HCT116 (cell line): ENCODE data around the gene F13A1. TPM values are rescaled to one million over a fixed set of nuclear protein-coding genes. Genes with fewer than 3 reads are reported as not detected.

Experiments
- ATAC-seq: fragments of 200-7000 bp; cut with Tn5 transposase; 2 replicates; pipeline ENCODE4 v1.9.1; 2020; ENCODE audit warnings: mild to moderate bottlenecking, moderate library complexity
- BruUV-seq: library from RNA; stranded (reverse); fragments of 400-500 nt; replicated peaks from 2 replicates; lab custom pipeline; 2021; lab: Mats Ljungman, UMichigan
- CTCF ChIA-PET: fragments of 300-600 bp; sonication (Branson Sonifier 250); formaldehyde crosslinking; loops from one replicate; lab custom pipeline; 2021; ENCODE audit warnings: antibody characterized with exemption; lab: Charles Lee
- POLR2A ChIA-PET: fragments of 300-600, 350-600 bp; sonication (Branson Sonifier 250); formaldehyde crosslinking; loops from one replicate; lab custom pipeline; 2021; ENCODE audit warnings: antibody characterized with exemption; lab: Charles Lee
- RAD21 ChIA-PET, 2 experiments: fragments of 300-600 bp; sonication (Branson Sonifier 250); formaldehyde crosslinking; loops; one replicate each; lab custom pipeline; 2023; ENCODE audit warnings: low total read pairs in 2 of 2; ENCODE audit not compliant: uncharacterized antibody in 2 of 2, unreplicated experiment in 2 of 2, low non-redundant PET in 1 of 2; lab: Charles Lee
- DNase-seq: peaks from one replicate; pipeline ENCODE4 v3.0.0-alpha.2; 2010; ENCODE audit warnings: low read depth, low spot score
- H2AFZ ChIP-seq: fragments of 200-600 bp; shearing (Covaris generic), sonication (generic); 2 replicates; pipeline ENCODE4 v1.6.1; 2017; ENCODE audit warnings: low read depth, mixed run types, mixed read lengths, antibody characterized with exemption, low read length; ENCODE audit not compliant: poor library complexity, severe bottlenecking
- H3K27ac ChIP-seq: 2 replicates; pipeline ENCODE4 v1.5.1; 2012; ENCODE audit warnings: low read depth, low read length
- H3K27me3 ChIP-seq: fragments of 200-600 bp; sonication (generic); 2 replicates; pipeline ENCODE4 v1.6.1; 2016; ENCODE audit warnings: mixed run types, low read length, mixed read lengths; ENCODE audit not compliant: insufficient read depth
- H3K36me3 ChIP-seq, 2 experiments: fragments of 200-500 bp in 1 of 2; fragments of 200-600 bp in 1 of 2; sonication (Bioruptor generic) in 1 of 2; sonication (generic) in 1 of 2; 2 replicates each; pipeline versions ENCODE4 v1.5.1 to v1.6.1; 2014 to 2016; ENCODE audit warnings: low read length in 2 of 2, inconsistent platforms in 1 of 2, mixed read lengths in 1 of 2, mixed run types in 1 of 2; ENCODE audit not compliant: insufficient read depth in 2 of 2, control insufficient read depth in 1 of 2
- H3K4me1 ChIP-seq, 2 experiments: fragments of 200-600 bp in 1 of 2; sonication (generic) in 1 of 2; 2 replicates each; pipeline versions ENCODE4 v1.5.1 to v1.6.1; 2012 to 2017; ENCODE audit warnings: low read length in 2 of 2, inconsistent platforms in 1 of 2, mild to moderate bottlenecking in 1 of 2, mixed read lengths in 1 of 2, mixed run types in 1 of 2, moderate library complexity in 1 of 2; ENCODE audit not compliant: insufficient read depth in 2 of 2, control insufficient read depth in 1 of 2
- H3K4me2 ChIP-seq: fragments of 200-600 bp; sonication (generic); 2 replicates; pipeline ENCODE4 v1.6.1; 2017; ENCODE audit warnings: mixed run types, low read length, mixed read lengths
- H3K4me3 ChIP-seq, 2 experiments: fragments of 200-600 bp in 1 of 2; sonication (generic) in 1 of 2; replicated peaks in 1 of 2; 2 replicates each; pipeline ENCODE4 v1.5.1; 2011 to 2016; ENCODE audit warnings: low read length in 2 of 2, control low read depth in 1 of 2, low read depth in 1 of 2, mild to moderate bottlenecking in 1 of 2, mixed read lengths in 1 of 2, mixed run types in 1 of 2
- H3K79me2 ChIP-seq: fragments of 200-600 bp; sonication (generic); 2 replicates; pipeline ENCODE4 v1.6.1; 2017; ENCODE audit warnings: mild to moderate bottlenecking, mixed run types, low read length, moderate library complexity, mixed read lengths; ENCODE audit not compliant: insufficient read depth
- H3K9ac ChIP-seq: fragments of 200-600 bp; sonication (generic); 2 replicates; pipeline ENCODE4 v1.6.1; 2016; ENCODE audit warnings: low read length, mixed read lengths
- H3K9me2 ChIP-seq: fragments of 200-600 bp; sonication (generic), shearing (Covaris generic); 2 replicates; pipeline ENCODE4 v1.6.1; 2017; ENCODE audit warnings: mixed run types, mild to moderate bottlenecking, moderate library complexity; ENCODE audit not compliant: insufficient read depth
- H3K9me3 ChIP-seq, 2 experiments: fragments of 200-500 bp in 1 of 2; fragments of 200-600 bp in 1 of 2; sonication (Bioruptor generic) in 1 of 2; sonication (generic) in 1 of 2; 2 replicates each; pipeline ENCODE4 v1.6.1; 2014 to 2017; ENCODE audit warnings: low read length in 2 of 2, mixed read lengths in 2 of 2, inconsistent platforms in 1 of 2, low read depth in 1 of 2, mild to moderate bottlenecking in 1 of 2, mixed run types in 1 of 2, moderate library complexity in 1 of 2; ENCODE audit not compliant: control insufficient read depth in 1 of 2, insufficient read depth in 1 of 2
- H4K20me1 ChIP-seq: fragments of 200-600 bp; sonication (generic), shearing (Covaris generic); 2 replicates; pipeline ENCODE4 v1.6.1; 2017; ENCODE audit warnings: mixed run types, mild to moderate bottlenecking, moderate library complexity; ENCODE audit not compliant: insufficient read depth
- CBX3 ChIP-seq: IDR thresholded peaks from 2 replicates; pipeline ENCODE4 v1.6.1; 2012; ENCODE audit warnings: low read depth
- EZH2 ChIP-seq: fragments of 200-600 bp; sonication (generic); IDR thresholded peaks from 2 replicates; pipeline ENCODE4 v1.6.1; 2017; ENCODE audit warnings: antibody characterized with exemption, mixed run types
- EZH2phosphoT487 ChIP-seq: fragments of 200-600 bp; IDR thresholded peaks from 2 replicates; pipeline ENCODE4 v1.6.1; 2018; ENCODE audit warnings: antibody characterized with exemption, borderline replicate concordance
- RAD21 ChIP-seq: IDR thresholded peaks from 2 replicates; pipeline ENCODE4 v1.6.1; 2012; ENCODE audit warnings: low read depth, mild to moderate bottlenecking
- ZNF274 ChIP-seq: fragments of 200-500 bp; sonication (Bioruptor generic); IDR thresholded peaks from 2 replicates; pipeline ENCODE4 v1.6.1; 2014; ENCODE audit warnings: mild to moderate bottlenecking, low read depth, low read length, inconsistent platforms
- intact Hi-C: fragments of 100-400 bp; cut with micrococcal nuclease; formaldehyde crosslinking; loops from 2 replicates; pipeline ENCODE4 v1.10.0; 2022
- total RNA-seq: library from RNA; stranded (reverse); gene quantifications from one replicate; pipeline ENCODE4 v1.2.1, GENCODE V29; 2021; ENCODE audit not compliant: unreplicated experiment
- TF ChIP-seq, protein P1 (sequence below): IDR thresholded peaks from 2 replicates; pipeline ENCODE4 v1.6.1; 2011; ENCODE audit warnings: mild to moderate bottlenecking, low read length, moderate library complexity; ENCODE audit not compliant: insufficient replicate concordance; ENCODE audit errors: extremely low read depth
- TF ChIP-seq, protein P2 (sequence below), 3 experiments: fragments of 200-600 bp in 1 of 3; sonication (generic) in 1 of 3; IDR thresholded peaks in 2 of 3; conservative IDR thresholded peaks in 1 of 3; 2 replicates each; pipeline ENCODE4 v1.5.1; 2012 to 2017; ENCODE audit warnings: low read depth in 2 of 3, low read length in 2 of 3, antibody characterized with exemption in 1 of 3, borderline replicate concordance in 1 of 3, control low read depth in 1 of 3, mild to moderate bottlenecking in 1 of 3, mixed read lengths in 1 of 3, mixed run types in 1 of 3, moderate library complexity in 1 of 3; ENCODE audit not compliant: insufficient read depth in 1 of 3

Gene F13A1
- total RNA-seq, 1 experiment from 2014 or later: 0.34 TPM

DNA sequence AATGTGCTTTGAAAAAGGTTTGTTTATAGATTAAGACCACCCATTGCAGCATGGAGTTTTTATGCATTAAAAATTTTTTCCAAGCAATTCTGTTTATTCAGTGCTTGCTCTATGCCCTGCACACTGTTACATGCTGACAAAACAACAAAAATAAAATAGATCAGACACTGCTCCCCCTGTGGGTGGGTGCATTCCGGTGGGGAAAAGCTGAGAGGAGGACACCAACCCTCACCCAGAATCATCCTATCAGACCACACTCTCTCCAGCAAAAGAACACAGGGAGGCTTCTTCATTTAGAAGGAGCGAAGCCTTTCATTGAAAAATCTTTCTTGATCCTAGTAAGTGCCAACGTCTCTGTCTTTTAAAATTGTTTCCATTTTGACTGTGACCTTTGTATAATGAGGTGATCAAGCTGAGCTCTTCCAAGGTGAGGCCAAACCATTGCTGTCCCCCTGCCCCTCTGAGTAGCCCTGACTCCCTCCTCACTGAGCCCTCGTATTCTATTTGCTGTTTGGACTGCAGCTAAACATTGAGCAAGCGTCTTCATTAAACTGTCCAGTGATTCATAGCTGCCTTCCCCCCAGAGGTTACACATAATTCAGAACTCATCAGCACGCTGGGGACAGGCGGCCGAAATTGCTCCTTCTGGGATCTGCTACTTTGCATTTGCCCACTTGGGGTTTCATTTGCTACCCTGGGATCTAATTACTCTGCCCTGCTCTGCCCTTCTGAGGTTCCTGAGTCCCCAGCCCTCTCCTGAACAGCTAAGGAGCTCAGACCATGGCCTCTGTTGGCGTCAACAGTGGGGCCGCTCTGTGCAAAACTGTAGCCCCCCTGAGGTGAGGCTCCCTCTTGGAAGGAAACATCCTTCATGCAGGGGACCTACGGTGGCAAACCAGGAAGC is 102.4 kb downstream of the F13A1 start:
- no TSS peak for BruUV-seq
- no peak overlapping the region for H3K27ac ChIP-seq
- DNase-seq (no peak), ATAC-seq (no peak)
- ChIA-PET POLR2A (no interaction called here), CTCF (no interaction called here), RAD21 (no interaction called here)
- no peaks in the 10 kb centered on the region for H3K9me2 ChIP-seq
- intact Hi-C loops: no loop called here
- H3K4me1 ChIP-seq: peaks cover 0 to 7% of the 10 kb centered on the region in 2 experiments; a peak in 1 of 4 replicates
- H3K9ac ChIP-seq: no peak overlapping the region
- H3K79me2 ChIP-seq: no peaks in the 10 kb centered on the region
- no peak for TF ChIP-seq RAD21
- TF ChIP-seq ZNF274: no peak
- no peak for TF ChIP-seq CBX3
- TF ChIP-seq, protein P1, sequence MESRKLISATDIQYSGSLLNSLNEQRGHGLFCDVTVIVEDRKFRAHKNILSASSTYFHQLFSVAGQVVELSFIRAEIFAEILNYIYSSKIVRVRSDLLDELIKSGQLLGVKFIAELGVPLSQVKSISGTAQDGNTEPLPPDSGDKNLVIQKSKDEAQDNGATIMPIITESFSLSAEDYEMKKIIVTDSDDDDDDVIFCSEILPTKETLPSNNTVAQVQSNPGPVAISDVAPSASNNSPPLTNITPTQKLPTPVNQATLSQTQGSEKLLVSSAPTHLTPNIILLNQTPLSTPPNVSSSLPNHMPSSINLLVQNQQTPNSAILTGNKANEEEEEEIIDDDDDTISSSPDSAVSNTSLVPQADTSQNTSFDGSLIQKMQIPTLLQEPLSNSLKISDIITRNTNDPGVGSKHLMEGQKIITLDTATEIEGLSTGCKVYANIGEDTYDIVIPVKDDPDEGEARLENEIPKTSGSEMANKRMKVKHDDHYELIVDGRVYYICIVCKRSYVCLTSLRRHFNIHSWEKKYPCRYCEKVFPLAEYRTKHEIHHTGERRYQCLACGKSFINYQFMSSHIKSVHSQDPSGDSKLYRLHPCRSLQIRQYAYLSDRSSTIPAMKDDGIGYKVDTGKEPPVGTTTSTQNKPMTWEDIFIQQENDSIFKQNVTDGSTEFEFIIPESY: no peak
- TF ChIP-seq EZH2: no peak
- TF ChIP-seq, protein P2, sequence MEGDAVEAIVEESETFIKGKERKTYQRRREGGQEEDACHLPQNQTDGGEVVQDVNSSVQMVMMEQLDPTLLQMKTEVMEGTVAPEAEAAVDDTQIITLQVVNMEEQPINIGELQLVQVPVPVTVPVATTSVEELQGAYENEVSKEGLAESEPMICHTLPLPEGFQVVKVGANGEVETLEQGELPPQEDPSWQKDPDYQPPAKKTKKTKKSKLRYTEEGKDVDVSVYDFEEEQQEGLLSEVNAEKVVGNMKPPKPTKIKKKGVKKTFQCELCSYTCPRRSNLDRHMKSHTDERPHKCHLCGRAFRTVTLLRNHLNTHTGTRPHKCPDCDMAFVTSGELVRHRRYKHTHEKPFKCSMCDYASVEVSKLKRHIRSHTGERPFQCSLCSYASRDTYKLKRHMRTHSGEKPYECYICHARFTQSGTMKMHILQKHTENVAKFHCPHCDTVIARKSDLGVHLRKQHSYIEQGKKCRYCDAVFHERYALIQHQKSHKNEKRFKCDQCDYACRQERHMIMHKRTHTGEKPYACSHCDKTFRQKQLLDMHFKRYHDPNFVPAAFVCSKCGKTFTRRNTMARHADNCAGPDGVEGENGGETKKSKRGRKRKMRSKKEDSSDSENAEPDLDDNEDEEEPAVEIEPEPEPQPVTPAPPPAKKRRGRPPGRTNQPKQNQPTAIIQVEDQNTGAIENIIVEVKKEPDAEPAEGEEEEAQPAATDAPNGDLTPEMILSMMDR (IDR thresholded peaks at IDR 0.05 in 2 of 3, conservative IDR thresholded peaks at IDR 0.05 in 1 of 3; ENCODE audit: borderline replicate concordance in 1 of 3, insufficient read depth in 1 of 3, low read depth in 2 of 3, low read length in 2 of 3): no peak
- TF ChIP-seq EZH2phosphoT487: no peak
- H3K36me3 ChIP-seq: no peaks in the 10 kb centered on the region
- no peak overlapping the region for H2AFZ ChIP-seq
- H3K27me3 ChIP-seq: no peaks in the 10 kb centered on the region; the same call in 1 of the 2 replicates
- H4K20me1 ChIP-seq: no peaks in the 10 kb centered on the region
- H3K4me3 ChIP-seq: no peak overlapping the region
- H3K9me3 ChIP-seq: no peaks in the 10 kb centered on the region
- H3K4me2 ChIP-seq: no peak overlapping the region
